ENCODE measurements around the gene BLOC1S5.

The BLOC1S5 gene

GRCh38 chr6:8005136-8005535 is 59.1 kb downstream of the BLOC1S5 start:
- H3K36me3 ChIP-seq (ENCODE audit: insufficient read depth, insufficient read length, low read length), result no peaks in the 10 kb centered on the region
- no peaks in the 10 kb centered on the region for H3K27me3 ChIP-seq (ENCODE audit: insufficient read depth, insufficient read length)
- no peaks in the 10 kb centered on the region for H3K9me3 ChIP-seq (ENCODE audit: insufficient read depth, low read length)
- no peaks in the 10 kb centered on the region for H3K4me1 ChIP-seq (ENCODE audit: insufficient read depth, insufficient read length)
- DNase-seq (ENCODE audit: low read depth, low spot score), result no peak
- H3K9ac ChIP-seq (ENCODE audit: insufficient read length, low read depth), result no peak overlapping the region
- TF ChIP-seq YY1 (IDR thresholded peaks at IDR 0.05; ENCODE audit: insufficient read depth, insufficient read length) (no peak), ZNF274 (IDR thresholded peaks at IDR 0.05; ENCODE audit: low read depth, low read length) (no peak), SUZ12 (IDR thresholded peaks at IDR 0.05; ENCODE audit: extremely low read depth, insufficient read depth, insufficient read length) (no peak)
- H3K4me3 ChIP-seq (ENCODE audit: insufficient read length, low read depth), result no peak overlapping the region

DNA sequence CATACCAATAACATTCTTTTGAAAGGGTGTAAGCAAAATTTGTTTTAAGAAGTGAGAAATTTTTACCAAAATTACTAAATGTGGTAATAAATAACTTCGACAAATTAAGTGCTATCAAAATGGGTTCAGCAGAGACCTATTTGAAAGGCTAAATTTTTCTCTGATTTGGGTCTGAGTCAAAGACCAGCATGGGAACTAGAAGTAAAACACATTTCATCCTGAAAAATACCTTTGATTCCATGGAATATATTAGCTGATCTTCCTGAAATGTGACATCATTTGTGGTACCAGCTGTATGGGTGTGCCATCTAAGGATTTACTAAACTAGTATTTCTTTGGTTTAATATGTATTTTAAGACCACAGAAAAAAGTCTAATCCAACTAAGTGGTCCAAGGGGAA is 63.6 kb downstream of the BLOC1S5 start:
- no peak for DNase-seq (ENCODE audit: low read depth, low spot score)
- H3K4me1 ChIP-seq (ENCODE audit: insufficient read depth, insufficient read length), result no peaks in the 10 kb centered on the region
- H3K4me3 ChIP-seq (ENCODE audit: insufficient read length, low read depth), result no peak overlapping the region
- TF ChIP-seq ZNF274 (IDR thresholded peaks at IDR 0.05; ENCODE audit: low read depth, low read length) (no peak), YY1 (IDR thresholded peaks at IDR 0.05; ENCODE audit: insufficient read depth, insufficient read length) (no peak), SUZ12 (IDR thresholded peaks at IDR 0.05; ENCODE audit: extremely low read depth, insufficient read depth, insufficient read length) (no peak)
- no peaks in the 10 kb centered on the region for H3K9me3 ChIP-seq (ENCODE audit: insufficient read depth, low read length)
- no peaks in the 10 kb centered on the region for H3K27me3 ChIP-seq (ENCODE audit: insufficient read depth, insufficient read length)
- H3K36me3 ChIP-seq (ENCODE audit: insufficient read depth, insufficient read length, low read length), result no peaks in the 10 kb centered on the region
- no peak overlapping the region for H3K9ac ChIP-seq (ENCODE audit: insufficient read length, low read depth)

DNA sequence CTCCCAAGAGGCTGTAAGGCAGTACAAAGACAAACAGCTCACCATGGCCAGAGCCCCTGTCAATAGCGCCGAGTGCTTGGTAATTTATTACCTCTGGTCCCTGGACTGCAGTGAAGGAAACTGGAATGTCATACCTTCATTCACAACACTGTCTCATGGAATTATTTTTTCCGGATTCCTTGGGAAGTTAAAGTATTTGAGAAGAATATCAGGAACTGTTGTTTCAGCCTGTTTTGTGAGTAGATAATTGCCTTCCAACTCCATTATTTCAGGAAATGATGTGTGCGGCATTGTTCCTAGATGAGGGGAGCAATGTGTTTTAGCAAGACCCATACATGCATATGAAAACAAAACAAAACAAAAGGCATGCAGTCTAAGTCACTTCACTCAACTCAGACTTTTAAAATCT is 64.0 kb downstream of the BLOC1S5 start:
- no peaks in the 10 kb centered on the region for H3K9me3 ChIP-seq (ENCODE audit: insufficient read depth, low read length)
- no peak overlapping the region for H3K4me3 ChIP-seq (ENCODE audit: insufficient read length, low read depth)
- TF ChIP-seq ZNF274 (IDR thresholded peaks at IDR 0.05; ENCODE audit: low read depth, low read length) (no peak), YY1 (IDR thresholded peaks at IDR 0.05; ENCODE audit: insufficient read depth, insufficient read length) (no peak), SUZ12 (IDR thresholded peaks at IDR 0.05; ENCODE audit: extremely low read depth, insufficient read depth, insufficient read length) (no peak)
- no peaks in the 10 kb centered on the region for H3K4me1 ChIP-seq (ENCODE audit: insufficient read depth, insufficient read length)
- H3K9ac ChIP-seq (ENCODE audit: insufficient read length, low read depth), result no peak overlapping the region
- no peak for DNase-seq (ENCODE audit: low read depth, low spot score)
- no peaks in the 10 kb centered on the region for H3K27me3 ChIP-seq (ENCODE audit: insufficient read depth, insufficient read length)
- no peaks in the 10 kb centered on the region for H3K36me3 ChIP-seq (ENCODE audit: insufficient read depth, insufficient read length, low read length)

DNA sequence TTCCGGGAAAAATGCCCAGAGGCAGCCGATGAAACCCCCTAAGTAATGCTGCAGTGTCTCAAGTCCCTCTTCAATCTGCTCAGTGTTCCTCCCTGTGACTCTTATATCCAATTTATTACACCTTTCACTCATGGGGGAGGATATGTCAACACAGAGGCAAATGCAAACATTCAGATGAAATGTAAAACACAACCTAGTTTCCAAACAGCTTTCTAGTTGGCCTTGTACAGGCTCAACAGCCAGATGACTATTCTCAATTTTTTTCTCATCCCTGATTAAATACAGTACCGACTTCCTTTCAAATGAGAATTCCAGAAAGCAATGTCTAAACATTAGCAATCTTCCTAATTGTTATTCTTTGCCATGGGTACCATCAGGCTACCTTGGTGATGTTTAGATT is 65.0 kb downstream of the BLOC1S5 start:
- Histone ChIP-seq H3K36me3 (ENCODE audit: insufficient read depth, insufficient read length, low read length) (no peaks in the 10 kb centered on the region), H3K9ac (ENCODE audit: insufficient read length, low read depth) (no peak overlapping the region), H3K4me3 (ENCODE audit: insufficient read length, low read depth) (no peak overlapping the region), H3K9me3 (ENCODE audit: insufficient read depth, low read length) (no peaks in the 10 kb centered on the region), H3K4me1 (ENCODE audit: insufficient read depth, insufficient read length) (no peaks in the 10 kb centered on the region), H3K27me3 (ENCODE audit: insufficient read depth, insufficient read length) (no peaks in the 10 kb centered on the region)
- TF ChIP-seq ZNF274 (IDR thresholded peaks at IDR 0.05; ENCODE audit: low read depth, low read length) (no peak), YY1 (IDR thresholded peaks at IDR 0.05; ENCODE audit: insufficient read depth, insufficient read length) (no peak), SUZ12 (IDR thresholded peaks at IDR 0.05; ENCODE audit: extremely low read depth, insufficient read depth, insufficient read length) (no peak)
- DNase-seq (ENCODE audit: low read depth, low spot score), result no peak

DNA sequence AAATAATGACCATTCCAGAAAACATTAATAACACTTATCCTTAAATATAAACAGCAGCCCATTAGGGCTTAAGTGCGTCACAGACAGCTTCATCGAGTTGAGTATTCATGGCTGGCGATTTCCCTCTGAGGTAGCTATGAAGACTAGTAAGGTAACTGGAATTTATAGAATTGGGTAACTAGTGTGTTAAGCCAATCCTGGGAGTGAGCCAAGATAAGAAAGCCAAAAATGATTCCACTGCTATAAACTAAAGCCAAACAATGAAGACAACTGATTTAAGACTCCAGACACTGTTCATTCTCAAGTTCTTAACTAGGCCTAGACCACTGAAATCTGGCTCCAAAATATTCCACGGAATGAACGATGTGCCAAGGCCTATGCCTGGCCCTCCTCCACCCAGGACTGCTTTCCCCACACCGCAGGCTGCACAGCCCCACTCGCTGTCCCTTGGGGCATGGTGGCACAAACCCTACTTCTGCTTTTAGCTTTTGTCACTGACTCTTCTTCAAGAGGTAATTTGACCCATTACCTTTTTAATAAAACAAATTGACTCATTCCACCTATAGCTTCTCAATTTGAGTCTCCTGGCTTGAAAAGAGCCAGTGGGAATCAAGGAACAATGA is 66.0 kb downstream of the BLOC1S5 start:
- Histone ChIP-seq H3K4me1 (ENCODE audit: insufficient read depth, insufficient read length) (no peaks in the 10 kb centered on the region), H3K27me3 (ENCODE audit: insufficient read depth, insufficient read length) (no peaks in the 10 kb centered on the region), H3K4me3 (ENCODE audit: insufficient read length, low read depth) (no peak overlapping the region), H3K36me3 (ENCODE audit: insufficient read depth, insufficient read length, low read length) (no peaks in the 10 kb centered on the region), H3K9me3 (ENCODE audit: insufficient read depth, low read length) (no peaks in the 10 kb centered on the region), H3K9ac (ENCODE audit: insufficient read length, low read depth) (no peak overlapping the region)
- TF ChIP-seq SUZ12 (IDR thresholded peaks at IDR 0.05; ENCODE audit: extremely low read depth, insufficient read depth, insufficient read length), result no peak
- no peak for TF ChIP-seq YY1 (IDR thresholded peaks at IDR 0.05; ENCODE audit: insufficient read depth, insufficient read length)
- TF ChIP-seq ZNF274 (IDR thresholded peaks at IDR 0.05; ENCODE audit: low read depth, low read length), result no peak
- no peak for DNase-seq (ENCODE audit: low read depth, low spot score)

GRCh38 chr6:7997286-7997685 is 66.9 kb downstream of the BLOC1S5 start:
- DNase-seq (ENCODE audit: low read depth, low spot score), result no peak
- no peaks in the 10 kb centered on the region for H3K36me3 ChIP-seq (ENCODE audit: insufficient read depth, insufficient read length, low read length)

DNA sequence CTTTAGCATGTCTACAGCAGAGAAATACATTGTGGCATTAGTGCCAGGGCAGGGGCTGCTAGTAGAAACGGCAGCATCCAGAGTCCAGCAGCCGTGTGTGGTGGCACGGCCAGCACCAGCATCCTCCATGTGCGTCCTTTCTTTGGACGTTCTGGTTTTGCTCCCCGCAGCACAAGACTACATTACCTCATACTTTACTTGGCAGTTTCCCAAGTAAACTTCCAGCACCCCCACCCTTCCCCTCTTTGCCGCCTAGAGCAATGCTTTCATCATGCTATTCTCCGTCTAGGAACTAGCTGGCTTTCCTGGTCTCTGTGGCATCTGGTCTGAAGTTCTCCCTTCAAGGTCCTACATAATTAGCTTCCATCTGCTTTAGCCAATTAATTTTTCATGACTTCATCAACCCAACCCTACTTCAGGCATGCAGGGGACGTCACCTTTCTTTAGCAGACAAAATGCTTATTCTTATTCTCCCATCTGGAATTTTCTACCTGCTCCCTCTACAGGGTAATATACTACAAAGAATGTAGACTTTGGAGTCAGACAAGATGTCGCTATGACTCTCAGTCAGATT is 67.6 kb downstream of the BLOC1S5 start:
- Histone ChIP-seq H3K9ac (ENCODE audit: insufficient read length, low read depth) (no peak overlapping the region), H3K36me3 (ENCODE audit: insufficient read depth, insufficient read length, low read length) (no peaks in the 10 kb centered on the region), H3K9me3 (ENCODE audit: insufficient read depth, low read length) (no peaks in the 10 kb centered on the region), H3K27me3 (ENCODE audit: insufficient read depth, insufficient read length) (no peaks in the 10 kb centered on the region), H3K4me1 (ENCODE audit: insufficient read depth, insufficient read length) (no peaks in the 10 kb centered on the region), H3K4me3 (ENCODE audit: insufficient read length, low read depth) (no peak overlapping the region)
- TF ChIP-seq SUZ12 (IDR thresholded peaks at IDR 0.05; ENCODE audit: extremely low read depth, insufficient read depth, insufficient read length) (no peak), ZNF274 (IDR thresholded peaks at IDR 0.05; ENCODE audit: low read depth, low read length) (no peak), YY1 (IDR thresholded peaks at IDR 0.05; ENCODE audit: insufficient read depth, insufficient read length) (no peak)
- no peak for DNase-seq (ENCODE audit: low read depth, low spot score)

More at GRCh38 chr6:7997286-7997685, 66.9 kb downstream of the BLOC1S5 start:
- TF ChIP-seq YY1 (IDR thresholded peaks at IDR 0.05; ENCODE audit: insufficient read depth, insufficient read length), result no peak
- TF ChIP-seq SUZ12 (IDR thresholded peaks at IDR 0.05; ENCODE audit: extremely low read depth, insufficient read depth, insufficient read length), result no peak
- no peak for TF ChIP-seq ZNF274 (IDR thresholded peaks at IDR 0.05; ENCODE audit: low read depth, low read length)
- no peaks in the 10 kb centered on the region for H3K4me1 ChIP-seq (ENCODE audit: insufficient read depth, insufficient read length)
- H3K9ac ChIP-seq (ENCODE audit: insufficient read length, low read depth), result no peak overlapping the region
- no peaks in the 10 kb centered on the region for H3K27me3 ChIP-seq (ENCODE audit: insufficient read depth, insufficient read length)
- H3K4me3 ChIP-seq (ENCODE audit: insufficient read length, low read depth), result no peak overlapping the region
- no peaks in the 10 kb centered on the region for H3K9me3 ChIP-seq (ENCODE audit: insufficient read depth, low read length)

Data from NT2/D1 (cell line).